CD14-positive monocyte (primary cell): ENCODE data around the gene TRHDE. TPM values are rescaled to one million over a fixed set of nuclear protein-coding genes. Genes with fewer than 3 reads are reported as not detected.

Source experiments
- DNase-seq, 3 donors: peaks; one replicate each; pipeline ENCODE4 v3.0.0-alpha.2; 2011 to 2022
- H2AFZ ChIP-seq: 2 replicates; pipeline ENCODE4 v1.6.0; 2012; ENCODE audit warnings: mild to moderate bottlenecking, low read depth, low read length, inconsistent platforms; ENCODE audit not compliant: insufficient read depth, poor library complexity, severe bottlenecking
- H3K27ac ChIP-seq, 2 donors: 1 replicate in 1 of 2; 2 replicates in 1 of 2; pipeline ENCODE4 v1.5.1; 2012 to 2013; ENCODE audit warnings: low read length in 2 of 2, control low read depth in 1 of 2, inconsistent platforms in 1 of 2, low read depth in 1 of 2, mild to moderate bottlenecking in 1 of 2
- H3K27me3 ChIP-seq, 2 donors: one replicate each; pipeline versions ENCODE4 v1.6.0 to v1.6.1; 2011 to 2013; ENCODE audit warnings: low read length in 2 of 2; ENCODE audit not compliant: control insufficient read depth in 2 of 2, insufficient read depth in 2 of 2
- H3K36me3 ChIP-seq, 2 donors: replicated peaks in 1 of 2; 1 replicate in 1 of 2; 2 replicates in 1 of 2; pipeline versions ENCODE4 v1.5.1 to v1.6.1; 2012 to 2013; ENCODE audit warnings: low read length in 2 of 2, control low read depth in 1 of 2, inconsistent platforms in 1 of 2, mild to moderate bottlenecking in 1 of 2; ENCODE audit not compliant: insufficient read depth in 2 of 2, control insufficient read depth in 1 of 2
- H3K4me1 ChIP-seq, 2 donors: 1 replicate in 1 of 2; 2 replicates in 1 of 2; pipeline versions ENCODE4 v1.5.1 to v1.6.1; 2012 to 2013; ENCODE audit warnings: low read length in 2 of 2, control low read depth in 1 of 2, inconsistent platforms in 1 of 2, mild to moderate bottlenecking in 1 of 2, moderate library complexity in 1 of 2; ENCODE audit not compliant: insufficient read depth in 2 of 2, control insufficient read depth in 1 of 2
- H3K4me2 ChIP-seq: replicated peaks from 2 replicates; pipeline ENCODE3; 2012; ENCODE audit warnings: low read length, moderate library complexity, mild to moderate bottlenecking; ENCODE audit not compliant: poor library complexity, severe bottlenecking; ENCODE audit errors: extremely low read depth
- H3K4me3 ChIP-seq, 3 experiments: fragments of 200-600 bp in 1 of 3; sonication (generic) in 1 of 3; replicated peaks in 1 of 3; 1 replicate in 2 of 3; 2 replicates in 1 of 3; pipeline ENCODE4 v1.5.1; 2011 to 2013; ENCODE audit warnings: low read length in 3 of 3, mild to moderate bottlenecking in 3 of 3, control low read depth in 2 of 3, low read depth in 2 of 3, inconsistent platforms in 1 of 3, moderate library complexity in 1 of 3
- H3K79me2 ChIP-seq: 2 replicates; pipeline ENCODE4 v1.6.0; 2012; ENCODE audit warnings: mild to moderate bottlenecking, control low read depth, inconsistent platforms, low read length, moderate library complexity; ENCODE audit not compliant: insufficient read depth
- H3K9ac ChIP-seq: 2 replicates; pipeline ENCODE4 v1.6.0; 2017; ENCODE audit warnings: low read length, mild to moderate bottlenecking; ENCODE audit not compliant: insufficient read depth, poor library complexity, severe bottlenecking
- H3K9me3 ChIP-seq, 2 donors: replicated peaks in 1 of 2; 1 replicate in 1 of 2; 2 replicates in 1 of 2; pipeline versions ENCODE4 v1.5.1 to v1.6.1; 2012 to 2013; ENCODE audit warnings: low read length in 2 of 2, control low read depth in 1 of 2; ENCODE audit not compliant: control insufficient read depth in 1 of 2, insufficient read depth in 1 of 2
- H4K20me1 ChIP-seq: 2 replicates; pipeline ENCODE4 v1.6.0; 2012; ENCODE audit warnings: mild to moderate bottlenecking, low read length, control low read depth, moderate library complexity; ENCODE audit not compliant: insufficient read depth
- H3K27ac Mint-ChIP-seq, 7 donors: one replicate each; pipeline ENCODE4 v1.8.0; 2020; ENCODE audit warnings: mild to moderate bottlenecking in 7 of 7, mixed read lengths in 7 of 7, moderate library complexity in 6 of 7, inconsistent platforms in 2 of 7
- H3K27me3 Mint-ChIP-seq, 3 donors: one replicate each; pipeline ENCODE4 v1.8.0; 2021 to 2022; ENCODE audit warnings: low read depth in 3 of 3, mild to moderate bottlenecking in 3 of 3, mixed read lengths in 3 of 3, moderate library complexity in 3 of 3, inconsistent platforms in 1 of 3
- H3K36me3 Mint-ChIP-seq, 2 donors: one replicate each; pipeline ENCODE4 v1.8.0; 2020; ENCODE audit warnings: mixed read lengths in 2 of 2, inconsistent platforms in 1 of 2, mild to moderate bottlenecking in 1 of 2
- H3K4me1 Mint-ChIP-seq: one replicate; pipeline ENCODE4 v1.8.0; 2020; ENCODE audit warnings: mild to moderate bottlenecking, mixed read lengths
- H3K4me3 Mint-ChIP-seq, 2 donors: one replicate each; pipeline ENCODE4 v1.8.0; 2020; ENCODE audit warnings: mild to moderate bottlenecking in 2 of 2, mixed read lengths in 2 of 2, moderate library complexity in 1 of 2
- H3K9me3 Mint-ChIP-seq, 7 donors: one replicate each; pipeline ENCODE4 v1.8.0; 2020 to 2022; ENCODE audit warnings: mixed read lengths in 7 of 7, mild to moderate bottlenecking in 6 of 7, moderate library complexity in 6 of 7, inconsistent platforms in 2 of 7
- WGBS: methylation state at CpG from one replicate; pipeline ENCODE4 v1.1.5; 2013; ENCODE audit warnings: missing lambda C conversion rate; ENCODE audit not compliant: insufficient coverage; 5-methylcytosine and 5-hydroxymethylcytosine counted together
- intact Hi-C, 2 donors: fragments of 100-400 bp; cut with micrococcal nuclease; formaldehyde crosslinking; loops; one replicate each; pipeline versions ENCODE4 v1.15.0 to v1.15.1; 2023
- polyA plus RNA-seq, 3 donors: library from polyadenylated mRNA; depleted of rRNA in 1 of 3; unstranded in 2 of 3; stranded (reverse) in 1 of 3; fragments of 300-500 nt in 2 of 3; fragments of >200 nt in 1 of 3; fragmentation: Illumina TruSeq in 2 of 3; gene quantifications; 1 replicate in 2 of 3; 2 replicates in 1 of 3; pipeline ENCODE4 v1.2.3, GENCODE V29; 2012 to 2021
- TF ChIP-seq, protein P1 (sequence below): fragments of 200-600 bp; IDR thresholded peaks from one replicate; pipeline ENCODE4 v1.8.0; 2022; ENCODE audit warnings: antibody characterized with exemption, mild to moderate bottlenecking

The TRHDE gene
- polyA plus RNA-seq, 3 donors: not detected

GRCh38 chr12:72610342-72610741 lies 338.2 kb downstream of the TRHDE start:
- H3K4me1 Mint-ChIP-seq: no peaks in the 10 kb centered on the region
- WGBS: 74% methylated on average over 6 of the region's 10 CpGs
- no peaks in the 10 kb centered on the region for H3K36me3 Mint-ChIP-seq
- Histone ChIP-seq H2AFZ (no peak overlapping the region), H3K9ac (no peak overlapping the region), H3K27me3 (no peaks in the 10 kb centered on the region), H3K4me1 (no peaks in the 10 kb centered on the region), H3K9me3 (no peaks in the 10 kb centered on the region), H3K27ac (no peak overlapping the region), H3K4me2 (no peak overlapping the region), H3K36me3 (no peaks in the 10 kb centered on the region), H3K4me3 (no peak overlapping the region), H4K20me1 (no peaks in the 10 kb centered on the region), H3K79me2 (no peaks in the 10 kb centered on the region)
- peaks cover 0 to 6% (median 0%) of the 10 kb centered on the region in 7 donors for H3K9me3 Mint-ChIP-seq
- DNase-seq: no peak
- no peak overlapping the region for H3K27ac Mint-ChIP-seq
- H3K4me3 Mint-ChIP-seq: no peak overlapping the region
- no peaks in the 10 kb centered on the region for H3K27me3 Mint-ChIP-seq
- TF ChIP-seq, protein P1, sequence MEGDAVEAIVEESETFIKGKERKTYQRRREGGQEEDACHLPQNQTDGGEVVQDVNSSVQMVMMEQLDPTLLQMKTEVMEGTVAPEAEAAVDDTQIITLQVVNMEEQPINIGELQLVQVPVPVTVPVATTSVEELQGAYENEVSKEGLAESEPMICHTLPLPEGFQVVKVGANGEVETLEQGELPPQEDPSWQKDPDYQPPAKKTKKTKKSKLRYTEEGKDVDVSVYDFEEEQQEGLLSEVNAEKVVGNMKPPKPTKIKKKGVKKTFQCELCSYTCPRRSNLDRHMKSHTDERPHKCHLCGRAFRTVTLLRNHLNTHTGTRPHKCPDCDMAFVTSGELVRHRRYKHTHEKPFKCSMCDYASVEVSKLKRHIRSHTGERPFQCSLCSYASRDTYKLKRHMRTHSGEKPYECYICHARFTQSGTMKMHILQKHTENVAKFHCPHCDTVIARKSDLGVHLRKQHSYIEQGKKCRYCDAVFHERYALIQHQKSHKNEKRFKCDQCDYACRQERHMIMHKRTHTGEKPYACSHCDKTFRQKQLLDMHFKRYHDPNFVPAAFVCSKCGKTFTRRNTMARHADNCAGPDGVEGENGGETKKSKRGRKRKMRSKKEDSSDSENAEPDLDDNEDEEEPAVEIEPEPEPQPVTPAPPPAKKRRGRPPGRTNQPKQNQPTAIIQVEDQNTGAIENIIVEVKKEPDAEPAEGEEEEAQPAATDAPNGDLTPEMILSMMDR: no peak
- intact Hi-C loops: no loop called here

- Mint-ChIP-seq H3K27ac (no peak overlapping the region), H3K27me3 (no peaks in the 10 kb centered on the region), H3K4me3 (no peak overlapping the region), H3K9me3 (peaks cover 0 to 6% (median 0%) of the 10 kb centered on the region in 7 donors), H3K36me3 (no peaks in the 10 kb centered on the region), H3K4me1 (no peaks in the 10 kb centered on the region)
- no peaks in the 10 kb centered on the region for H3K79me2 ChIP-seq
- no peak overlapping the region for H3K4me3 ChIP-seq
- H3K9me3 ChIP-seq: no peaks in the 10 kb centered on the region
- no peak overlapping the region for H3K27ac ChIP-seq
- no peak overlapping the region for H2AFZ ChIP-seq
- intact Hi-C loops: no loop called here
- H3K4me1 ChIP-seq: no peaks in the 10 kb centered on the region
- H3K27me3 ChIP-seq: no peaks in the 10 kb centered on the region
- no peak overlapping the region for H3K9ac ChIP-seq
- TF ChIP-seq, protein P1: no peak
- H3K4me2 ChIP-seq: no peak overlapping the region
- H3K36me3 ChIP-seq: no peaks in the 10 kb centered on the region
- 100% methylated on average over 1 of the region's 1 CpG for WGBS
- no peaks in the 10 kb centered on the region for H4K20me1 ChIP-seq
- DNase-seq: no peak
Observed at GRCh38 chr12:72610854-72611358, 338.7 kb downstream of the TRHDE start.
